ENCODE results near the gene RING1.
A peak's percentile ranks its signal among the peaks of the same experiment; 100 is the strongest.

RING1 gene

DNA sequence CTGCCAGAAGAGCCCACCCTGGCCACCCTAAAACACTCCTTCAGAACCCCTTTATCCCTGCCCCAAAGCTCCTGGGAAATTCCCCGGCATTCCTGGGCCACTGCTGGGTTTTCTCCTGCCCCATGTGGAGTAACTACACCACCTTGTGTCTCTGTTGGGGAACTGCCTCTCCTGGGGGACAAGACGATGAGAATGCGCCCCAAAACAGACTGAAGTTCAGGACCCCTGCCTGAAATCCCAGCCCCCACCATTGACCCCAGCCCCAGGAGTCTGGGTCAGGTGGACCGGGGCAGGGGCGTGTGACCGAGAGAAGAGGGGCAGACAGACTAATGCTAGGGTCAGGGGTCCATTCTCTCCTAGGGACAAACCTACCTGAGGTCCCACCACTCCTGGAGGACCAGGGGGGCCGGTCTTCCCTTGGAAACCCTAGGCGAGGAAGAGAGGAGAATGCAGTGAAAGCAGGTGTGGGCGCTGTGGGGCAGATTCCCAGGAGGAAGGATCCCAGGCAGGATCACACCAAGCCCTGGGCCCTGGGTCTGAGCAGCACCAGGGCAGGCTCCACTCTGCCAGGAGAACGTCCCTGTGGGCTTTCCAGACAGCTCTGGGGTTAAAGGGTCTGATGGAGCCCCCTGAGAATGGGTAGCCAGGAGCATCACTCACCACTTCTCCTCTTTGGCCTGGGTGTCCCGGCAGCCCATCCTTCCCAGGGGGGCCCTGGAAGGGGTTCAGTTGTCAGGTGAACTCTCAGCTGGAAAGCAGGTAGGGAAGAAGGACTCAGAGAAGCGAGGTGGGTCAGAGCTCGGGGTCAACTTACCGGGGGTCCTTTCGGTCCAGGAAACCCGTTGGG lies 35.4 kb upstream of the RING1 start:
- DNase-seq, result no peak

DNA sequence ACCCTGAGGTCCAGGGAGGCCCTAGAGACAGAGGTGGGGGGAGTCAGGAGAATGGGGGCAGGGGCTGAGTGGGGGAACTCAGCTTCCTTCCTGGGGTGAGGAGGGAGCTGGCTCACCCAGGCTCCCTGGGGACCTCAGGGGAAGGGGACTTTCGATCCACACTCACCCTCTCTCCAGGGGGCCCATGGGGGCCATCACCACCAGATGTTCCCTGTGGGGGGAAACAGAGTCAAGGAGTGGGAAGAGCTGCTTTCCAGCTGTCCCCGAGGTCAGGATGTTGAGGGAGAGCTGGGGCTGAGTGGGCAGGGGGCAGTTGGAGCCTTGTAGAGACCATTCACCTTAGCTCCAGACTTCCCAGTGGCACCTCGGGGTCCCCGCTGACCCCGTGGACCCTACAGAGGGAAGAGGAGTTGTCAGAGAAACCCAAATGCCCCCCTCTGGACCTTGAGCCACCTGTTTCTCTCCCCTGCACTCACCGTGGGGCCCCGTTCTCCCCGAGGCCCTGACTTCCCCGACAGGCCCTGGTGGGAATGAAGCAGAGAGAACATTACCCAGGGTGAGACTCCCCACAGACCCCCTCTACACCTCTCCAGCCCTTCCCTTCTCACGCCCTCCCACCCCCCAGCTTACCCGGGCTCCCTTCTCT lies 34.6 kb upstream of the RING1 start:
- DNase-seq, result no peak

DNA sequence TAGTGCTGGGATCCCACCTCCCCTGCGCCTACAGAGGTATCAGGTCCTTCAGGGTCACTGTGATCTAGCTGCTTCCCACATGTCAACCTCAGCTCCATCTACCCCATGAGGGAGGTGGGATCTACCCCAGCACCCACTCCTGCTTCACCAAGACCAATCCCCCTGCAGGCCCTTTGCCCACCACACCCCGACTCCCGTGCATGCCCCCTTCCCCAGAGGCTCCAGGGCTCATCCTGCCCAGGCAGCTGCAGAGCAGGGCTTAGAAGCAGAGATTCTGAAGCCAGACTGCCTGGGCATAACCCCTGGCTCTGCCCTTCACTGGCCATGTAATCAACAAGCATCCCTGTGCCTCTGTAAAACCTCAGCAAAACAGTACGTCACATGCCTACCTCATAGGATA lies 33.5 kb upstream of the RING1 start:
- no peak for DNase-seq

DNA sequence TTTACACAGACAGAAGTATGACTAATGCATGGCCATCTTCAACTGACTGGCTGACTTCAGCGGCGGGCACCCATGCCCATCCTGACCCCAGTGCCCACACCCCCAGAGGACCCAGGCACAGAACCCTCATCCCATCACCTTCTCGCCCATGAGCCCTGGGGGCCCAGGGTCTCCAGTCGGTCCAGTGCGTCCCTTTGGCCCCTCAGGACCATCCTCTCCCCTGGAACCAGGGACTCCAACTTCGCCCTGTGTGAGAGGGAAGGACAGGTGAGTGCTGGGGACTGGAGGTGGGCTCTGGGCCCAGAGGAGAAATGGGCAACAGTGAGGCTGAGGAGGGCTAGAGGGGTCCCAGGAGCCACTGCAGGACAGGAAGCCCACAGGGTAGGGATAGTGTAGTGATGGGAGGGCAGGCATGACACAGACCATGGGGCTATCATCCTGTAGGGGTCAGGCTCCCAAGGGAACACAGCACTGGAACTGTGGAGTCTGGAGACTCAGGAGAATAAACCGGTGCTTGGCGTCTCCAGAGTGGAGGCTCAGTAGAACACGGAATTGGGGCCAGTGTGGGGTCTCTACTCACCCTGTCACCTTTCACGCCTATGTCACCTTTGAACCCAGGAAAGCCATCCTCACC lies 32.7 kb upstream of the RING1 start:
- DNase-seq, result no peak

DNA sequence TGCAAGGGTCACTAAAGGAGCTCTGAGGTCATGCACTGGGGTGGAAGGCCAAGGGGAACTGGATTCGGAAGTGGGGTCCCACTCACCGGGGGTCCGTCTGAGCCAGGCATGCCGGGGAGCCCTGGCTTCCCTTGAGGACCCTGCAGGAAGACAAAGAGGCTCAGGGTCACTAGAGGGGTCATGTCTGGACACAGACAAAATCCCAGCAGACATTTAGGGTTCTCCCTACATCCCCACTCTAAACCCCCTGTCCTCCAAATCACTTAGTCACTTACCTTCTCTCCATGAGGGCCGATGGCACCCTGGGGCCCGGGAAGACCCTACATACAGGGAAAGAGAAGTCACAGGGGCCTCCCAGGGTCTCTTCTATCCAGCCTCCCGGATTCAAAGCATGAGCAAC lies 31.4 kb upstream of the RING1 start:
- no peak for DNase-seq

DNA sequence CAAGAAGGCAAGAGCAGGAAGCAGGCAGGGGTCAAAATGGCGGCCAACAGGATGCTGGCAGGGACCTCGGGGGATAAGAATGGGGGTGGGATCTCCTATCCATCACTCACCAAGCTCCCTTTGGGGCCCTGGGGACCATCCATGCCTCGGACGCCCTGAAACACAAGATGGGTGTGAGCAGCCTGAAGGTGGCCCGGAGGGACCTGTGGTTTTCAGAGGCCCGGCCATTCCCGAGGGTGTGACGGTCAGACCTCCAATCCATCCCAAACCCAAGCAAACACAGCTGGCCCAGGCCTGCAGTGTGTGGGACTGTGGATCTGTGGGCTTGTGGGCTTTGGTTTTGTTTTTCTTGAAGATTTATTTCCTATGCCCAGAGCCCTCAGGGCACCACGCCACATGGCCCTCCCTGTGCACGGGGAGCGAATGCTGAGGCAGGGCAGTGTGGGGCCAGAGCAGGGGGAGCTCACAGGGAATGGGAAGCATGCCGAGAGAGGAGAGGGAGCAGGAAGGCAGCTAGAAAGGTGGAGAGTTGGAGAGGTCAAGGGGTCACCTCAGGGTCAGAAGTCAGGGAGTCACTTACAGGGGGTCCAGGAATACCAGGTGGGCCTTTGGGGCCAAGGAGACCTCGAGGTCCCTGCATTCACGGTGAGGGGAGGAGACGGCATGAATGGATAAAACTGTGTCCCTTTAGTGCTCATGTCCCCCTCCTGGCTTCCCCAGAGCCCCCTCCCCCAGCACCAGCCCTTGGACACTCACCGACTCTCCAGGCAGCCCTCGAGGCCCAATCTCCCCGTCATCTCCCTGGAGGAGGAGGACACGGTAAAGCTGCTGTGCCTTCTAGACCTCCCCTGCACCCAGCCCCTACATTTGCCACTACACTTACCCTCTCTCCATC lies 30.5 kb upstream of the RING1 start:
- no peak for DNase-seq

DNA sequence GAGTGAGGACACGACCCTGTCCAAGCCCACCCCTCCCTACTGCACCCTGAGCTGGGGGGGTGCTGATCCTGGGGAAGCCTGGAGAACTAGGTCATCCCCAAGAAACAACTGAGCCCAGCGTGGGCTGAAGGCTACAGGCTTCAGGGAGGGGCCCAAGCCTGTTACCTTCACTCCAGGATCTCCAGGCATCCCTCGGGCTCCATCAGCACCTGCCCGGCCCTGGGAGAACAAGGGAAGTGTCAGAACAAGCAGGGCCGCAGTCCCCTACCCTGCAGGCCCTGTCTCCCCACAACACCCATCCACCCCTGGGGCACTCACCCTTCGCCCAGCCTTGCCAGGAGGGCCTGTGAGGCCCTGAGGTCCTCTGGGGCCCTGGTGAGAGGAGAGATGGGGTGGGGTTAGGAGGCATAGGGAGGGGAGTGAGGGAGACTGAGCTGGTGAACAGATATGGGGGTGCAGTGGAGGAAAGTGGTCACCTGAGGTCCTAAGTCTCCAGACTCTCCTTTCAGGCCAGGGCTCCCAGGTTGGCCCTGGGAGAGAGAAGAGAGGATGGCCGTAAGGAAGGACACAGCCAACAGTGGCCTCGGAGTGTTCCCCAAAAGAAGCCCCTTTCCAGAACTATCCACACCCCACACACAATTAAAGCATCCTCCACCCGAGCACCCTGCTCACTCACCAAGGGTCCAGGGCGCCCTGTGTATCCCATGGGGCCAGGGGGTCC lies 29.4 kb upstream of the RING1 start:
- DNase-seq, result no peak

DNA sequence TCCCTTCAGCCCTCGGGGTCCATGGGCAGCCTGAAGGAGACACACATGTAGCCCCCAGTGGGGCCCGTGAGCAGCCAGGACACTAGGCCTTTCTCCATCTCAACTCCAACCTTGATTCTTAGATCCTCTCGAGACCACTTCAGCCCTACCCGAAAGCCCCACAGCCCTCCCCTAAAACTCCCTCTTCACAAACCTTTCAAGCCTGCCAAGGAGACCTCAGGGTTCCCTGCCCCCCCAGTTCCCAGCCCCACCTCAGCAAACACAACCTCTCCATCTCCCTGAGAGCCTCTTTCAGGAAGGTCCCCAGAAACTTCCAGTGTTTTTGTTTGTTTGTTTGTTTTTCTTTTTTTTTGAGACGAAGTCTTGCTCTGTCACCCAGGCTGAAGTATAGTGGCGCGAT lies 27.2 kb upstream of the RING1 start:
- no peak for DNase-seq

DNA sequence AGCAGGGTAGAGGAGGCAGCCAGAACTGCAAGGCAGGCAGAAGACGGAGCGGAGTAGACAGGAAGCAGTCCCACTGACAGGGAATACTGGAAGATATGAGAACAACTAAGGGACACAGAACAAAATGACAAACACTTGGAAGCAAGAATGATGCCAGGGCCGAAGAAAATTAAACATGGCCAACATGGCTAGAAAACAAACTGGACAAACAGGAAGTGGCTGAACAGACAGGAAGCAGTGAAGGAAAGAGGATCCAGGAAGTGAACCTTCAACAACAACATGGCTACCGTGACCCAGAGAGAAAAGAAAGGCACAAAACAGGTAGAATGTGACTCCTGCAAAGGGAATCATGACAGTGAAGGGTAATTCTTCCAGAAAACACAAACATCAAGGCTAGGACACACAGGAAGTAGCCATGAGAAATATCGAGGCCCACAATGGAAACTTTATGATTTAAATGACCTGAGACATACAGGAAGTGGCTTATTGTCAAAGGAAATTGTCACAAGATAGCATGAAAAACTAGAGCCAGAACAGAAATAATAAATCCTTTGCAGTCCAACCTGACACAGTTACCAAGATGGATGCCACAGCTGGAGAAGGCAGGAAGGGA lies 25.1 kb upstream of the RING1 start:
- no peak for DNase-seq

DNA sequence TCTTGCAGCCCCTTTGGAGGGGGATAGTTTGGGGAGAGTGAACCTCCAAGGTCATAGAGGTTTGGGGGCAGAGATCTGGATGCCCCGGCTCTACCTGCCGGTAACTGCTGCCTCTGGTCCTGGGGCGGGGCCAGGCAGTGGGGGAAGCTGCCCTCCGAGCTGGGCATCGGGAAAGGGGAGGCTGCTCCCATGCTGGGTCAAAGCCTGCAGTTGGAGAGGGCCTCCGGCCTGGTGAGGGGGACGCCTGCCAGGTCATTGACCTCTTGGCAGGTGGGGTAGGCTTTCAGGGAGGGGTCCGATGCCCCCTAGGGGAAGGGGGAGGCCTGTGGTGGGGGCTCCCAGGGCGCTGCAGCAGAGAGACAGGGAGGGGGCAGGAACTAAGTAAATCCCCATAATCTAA lies 23.1 kb upstream of the RING1 start:
- DNase-seq, result no peak

DNA sequence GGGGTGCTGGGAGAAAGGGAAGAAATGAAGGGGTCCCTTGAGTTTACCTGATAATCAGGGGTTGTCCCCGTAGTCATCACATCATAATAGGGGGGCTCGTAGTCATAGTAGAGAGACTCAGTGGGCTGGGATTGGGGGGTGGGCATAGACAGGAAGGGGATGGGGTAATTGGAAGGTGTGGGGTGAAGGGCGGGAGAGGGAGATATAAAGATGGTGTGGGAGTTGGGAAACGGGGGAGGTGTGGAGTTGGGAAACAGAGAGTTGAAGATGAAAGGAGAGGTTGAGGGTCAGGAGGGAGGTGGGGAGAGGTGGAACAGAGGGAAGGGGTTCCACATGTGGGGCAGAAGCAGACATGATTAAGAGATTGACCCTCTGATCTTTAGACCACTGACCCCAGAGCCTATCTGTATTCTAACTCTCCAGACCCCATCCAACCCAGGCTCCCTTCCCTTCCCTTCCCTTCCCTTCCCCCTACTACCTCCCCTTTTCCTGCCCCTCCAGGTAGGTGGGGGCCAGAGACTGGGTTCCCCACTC lies 22.6 kb upstream of the RING1 start:
- no peak for DNase-seq

DNA sequence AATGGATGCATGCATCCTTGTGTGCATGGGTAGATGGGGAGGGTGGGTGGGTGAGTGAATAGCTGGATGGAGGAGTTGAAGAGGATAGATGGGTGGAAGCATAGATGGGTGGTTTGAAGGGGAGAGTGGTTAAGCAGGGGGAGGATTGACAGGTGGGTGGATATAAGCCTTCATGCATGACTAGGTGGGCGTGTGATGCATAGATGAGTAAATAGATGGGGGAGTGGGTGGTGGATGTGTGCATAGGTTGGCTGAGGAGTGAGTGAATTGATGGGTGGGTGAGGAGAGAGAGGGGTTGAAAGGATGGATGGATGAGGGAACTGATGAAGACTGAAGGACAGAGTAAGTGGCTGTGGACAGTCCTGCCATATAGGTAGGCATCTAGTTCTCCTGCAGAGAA lies 20.5 kb upstream of the RING1 start:
- DNase-seq, result no peak

DNA sequence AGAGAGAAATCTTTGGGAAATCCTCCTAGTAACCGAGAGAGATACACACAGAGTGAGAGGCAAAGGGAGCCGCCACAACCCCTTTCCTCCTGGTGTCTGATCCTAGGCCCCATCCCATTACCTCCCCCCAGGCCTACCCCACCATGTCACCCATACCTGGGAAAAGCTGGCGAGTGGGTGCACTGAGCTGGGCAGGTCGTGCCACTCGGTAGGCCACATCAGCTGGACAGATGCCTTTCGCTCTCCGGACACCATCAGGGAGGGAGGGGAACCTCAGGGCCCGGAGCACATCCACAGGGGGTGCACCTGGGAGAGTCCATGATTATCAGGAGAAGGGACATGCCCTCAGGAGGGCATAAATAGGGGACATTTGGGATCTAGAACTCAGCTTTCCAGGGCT lies 19.1 kb upstream of the RING1 start:
- no peak for DNase-seq

DNA sequence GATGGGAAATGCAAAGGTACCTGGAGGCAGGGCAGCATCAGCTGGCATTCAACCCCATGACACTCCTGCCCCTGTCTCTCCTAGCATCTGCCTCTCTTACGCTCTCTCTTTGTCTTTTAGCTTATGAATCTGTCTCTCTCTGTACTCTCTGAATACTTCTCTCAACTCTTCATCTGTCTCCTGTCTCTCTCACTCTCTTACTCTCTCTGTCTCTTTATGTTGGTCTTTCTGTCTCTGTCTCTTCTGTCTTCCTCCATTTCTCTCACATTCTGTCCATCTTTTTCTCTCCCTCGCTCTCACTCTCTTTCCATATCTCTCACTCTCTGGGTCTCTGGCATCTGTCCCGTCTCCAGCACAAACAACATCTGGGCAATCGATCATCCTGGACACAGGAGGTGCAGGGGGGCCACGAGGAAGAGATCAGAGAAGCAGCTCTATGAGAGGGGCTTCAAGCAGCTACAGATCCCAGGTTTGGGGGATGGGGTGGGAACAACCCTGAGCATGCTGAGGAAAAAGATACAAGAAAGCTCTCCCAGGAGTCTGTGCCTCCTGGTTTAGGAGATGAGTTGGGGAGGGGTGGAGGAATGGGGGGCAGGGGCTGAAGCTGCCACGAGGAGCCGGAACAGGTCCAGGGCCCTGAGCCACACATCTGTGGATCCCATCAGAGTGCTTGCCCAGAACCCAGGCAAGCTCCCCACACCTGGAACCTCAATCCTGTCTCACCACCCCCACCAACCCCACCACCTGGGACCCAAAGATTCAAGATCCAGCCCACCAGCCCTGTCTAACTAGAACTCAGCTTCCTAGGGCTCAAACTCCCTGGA lies 18.5 kb upstream of the RING1 start:
- no peak for DNase-seq

DNA sequence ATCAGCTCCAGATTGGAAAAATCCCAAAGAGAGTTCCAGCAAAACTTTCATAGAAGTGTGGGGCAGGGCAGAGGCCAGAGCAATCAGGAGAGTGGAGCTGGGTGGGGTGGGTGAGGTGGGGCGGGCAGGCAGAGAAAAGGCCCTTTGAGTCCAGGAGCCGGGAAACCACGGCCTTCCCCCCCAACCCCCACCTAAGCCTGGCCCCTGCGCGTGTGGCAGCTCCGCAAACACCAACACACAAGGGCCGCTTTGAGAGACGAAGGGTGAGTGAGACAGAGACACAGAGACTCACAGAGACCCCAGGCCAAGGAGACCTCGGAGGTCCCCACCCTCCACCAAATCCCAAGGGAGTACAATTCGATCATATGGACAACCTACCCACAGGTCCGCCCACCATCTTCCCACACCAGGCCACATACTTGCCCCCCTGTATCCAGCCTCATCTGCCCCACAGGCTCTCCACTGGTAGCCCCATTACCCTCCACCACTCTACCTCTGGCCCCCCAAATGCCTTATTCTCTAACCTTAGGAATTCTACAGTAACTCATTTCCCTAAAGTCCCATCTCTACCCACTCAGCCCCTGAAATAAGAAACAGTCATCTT lies 17.7 kb upstream of the RING1 start:
- no peak for DNase-seq

DNA sequence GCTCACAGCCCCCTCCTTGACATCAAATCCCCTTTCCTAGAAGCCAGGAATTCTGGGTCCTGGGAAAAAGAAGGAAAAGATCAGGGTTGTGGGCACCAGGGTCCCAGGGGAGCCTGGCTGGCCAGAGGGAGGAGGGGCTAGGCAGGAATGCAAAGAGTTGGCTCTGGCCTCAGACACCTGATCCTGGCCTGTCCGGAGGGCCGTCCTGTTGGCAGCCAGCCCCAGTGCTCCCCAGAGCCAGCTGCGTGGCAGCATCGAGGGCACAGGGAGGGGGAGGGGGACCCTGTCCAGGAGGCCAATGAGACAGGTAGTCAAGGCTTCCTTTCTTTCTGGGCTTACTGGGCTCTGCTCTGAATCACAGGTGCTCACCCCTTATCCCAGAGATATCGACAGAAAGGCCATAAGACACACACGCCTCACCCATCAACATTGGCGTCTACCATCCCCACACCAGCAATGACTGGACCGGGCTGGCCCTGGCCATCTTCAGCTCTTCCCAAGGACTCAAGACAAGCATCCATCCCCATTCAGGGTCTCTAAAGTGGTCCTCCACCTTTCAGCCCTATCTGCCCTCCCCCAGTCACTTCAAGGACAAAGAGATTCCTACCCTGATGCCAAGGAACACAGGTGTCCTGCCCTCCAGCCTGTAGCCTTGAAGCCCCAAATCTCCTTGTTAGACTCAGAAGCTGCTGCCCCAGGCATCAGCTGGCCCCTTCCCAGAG lies 16.8 kb upstream of the RING1 start:
- DNase-seq, result no peak

DNA sequence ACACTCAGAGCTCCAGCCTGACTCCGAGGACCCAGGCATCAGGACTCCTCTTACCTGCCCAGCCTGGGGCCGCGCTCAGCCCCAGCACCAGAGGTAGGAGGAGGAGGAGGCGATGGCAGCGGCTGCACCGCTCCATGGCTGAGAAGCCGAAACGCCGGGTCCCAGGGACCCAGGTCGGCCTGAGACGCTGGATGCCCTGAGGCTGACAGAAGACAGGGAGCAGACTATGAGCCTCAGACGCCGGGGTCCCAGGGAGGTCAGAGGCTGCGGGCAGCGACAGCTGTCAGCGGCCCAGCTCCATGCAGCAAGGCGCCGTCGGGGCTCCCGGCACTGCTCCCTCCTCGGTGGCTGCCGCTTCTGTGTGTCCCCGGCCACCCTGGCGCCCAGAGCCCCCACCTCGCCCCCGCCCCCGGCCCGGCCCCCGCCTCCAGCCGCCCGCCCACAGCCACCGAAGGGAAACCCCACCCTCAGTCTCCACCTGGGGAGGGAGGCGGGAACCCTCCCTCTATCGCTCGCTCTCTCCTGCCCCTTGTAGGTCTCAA lies 16.1 kb upstream of the RING1 start, which contains the start of gene COL11A2:
Gene COL11A2 (minus strand): TSS at position 363 of the 542 bp plus-strand sequence. CDS start 227 bp downstream, at position 136.
- DNase-seq, result peak; percentile 9

DNA sequence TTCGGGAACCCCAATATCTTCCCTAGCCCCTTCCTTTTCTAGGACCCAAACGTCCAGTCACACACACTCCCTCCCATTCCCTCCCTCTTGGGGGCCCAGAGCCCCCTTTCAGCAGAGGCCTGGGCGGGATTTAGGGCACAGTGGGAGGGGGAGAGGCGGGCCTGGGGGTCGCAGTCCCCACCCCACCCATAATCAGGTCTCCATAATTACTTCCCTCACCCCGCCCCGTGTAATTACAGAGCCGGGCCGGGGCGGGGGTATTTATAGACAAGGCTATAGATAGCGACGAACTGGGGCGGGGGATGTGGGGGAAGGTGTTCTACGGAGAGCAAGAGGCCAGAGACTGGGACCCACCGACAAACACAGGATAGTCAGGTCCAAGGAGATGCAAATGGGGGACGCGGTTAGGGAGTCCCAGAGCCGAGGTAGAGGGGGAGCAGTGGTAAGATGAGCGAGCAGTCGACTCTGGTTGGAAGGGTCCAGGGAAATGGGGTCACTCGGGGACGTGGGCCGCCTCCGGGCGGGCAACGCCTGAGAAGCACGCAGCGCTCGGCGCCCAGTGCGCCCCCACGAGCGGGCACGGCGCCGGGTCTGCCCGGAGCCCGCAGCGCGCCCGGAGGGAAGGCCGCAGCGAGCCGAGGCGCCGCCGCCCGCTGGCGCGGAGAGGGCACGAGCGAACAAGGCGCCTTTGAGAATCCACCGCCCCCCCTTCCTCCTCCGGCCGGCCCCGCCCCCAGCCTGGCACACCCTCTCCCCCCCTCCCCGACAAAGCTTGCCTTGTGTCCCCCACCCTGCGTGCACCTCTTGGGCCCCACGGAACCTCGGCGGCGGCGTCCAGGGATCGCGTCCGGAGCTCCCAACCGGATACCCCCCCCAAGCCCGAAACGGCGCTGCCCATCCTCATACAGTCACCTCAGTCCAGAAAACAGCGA lies 15.4 kb upstream of the RING1 start:
- DNase-seq, result peak; percentile 10

Measured in stimulated activated naive CD4-positive, alpha-beta T cell treated with Interleukin-2 at 50 U/mL for 16 hours (primary cell).